HepG2 (cell line): ENCODE measurements around the gene ATG4D. TPM values are rescaled to one million over a fixed set of nuclear protein-coding genes. Genes with fewer than 3 reads are reported as not detected.

Experiments
- ATAC-seq: fragments of 200-7000 bp; cut with Tn5 transposase; 3 replicates; pipeline ENCODE4 v1.9.1; 2020; ENCODE audit warnings: mild to moderate bottlenecking, moderate library complexity
- BruUV-seq: library from RNA; stranded (reverse); fragments of 400-500 nt; replicated peaks from 2 replicates; lab custom pipeline; 2021; lab: Mats Ljungman, UMichigan
- CTCF ChIA-PET: fragments of 300-600 bp; formaldehyde crosslinking; extraction: SDS; loops from one replicate; lab custom pipeline; 2021; ENCODE audit warnings: low total read pairs, inconsistent platforms, low intra/inter-chr PET ratio; lab: Yijun Ruan, JAX
- POLR2A ChIA-PET: fragments of 350-600 bp; sonication (Branson Sonifier 250); formaldehyde crosslinking; loops from one replicate; lab custom pipeline; 2020; ENCODE audit warnings: antibody characterized with exemption, inconsistent platforms; lab: Yijun Ruan, JAX
- DNase-seq: peaks from one replicate; pipeline ENCODE4 v3.0.0-alpha.2; 2015; ENCODE audit warnings: low spot score
- FAIRE-seq: peaks from 3 replicates; lab custom pipeline; 2011; peaks lifted over from hg19 to GRCh38; lab: Jason Lieb, UNC
- H2AFZ ChIP-seq: one replicate; pipeline ENCODE4 v1.6.1; 2011; ENCODE audit warnings: low read length, inconsistent platforms
- H3K27ac ChIP-seq: fragments of 300-600 bp; 3 replicates; pipeline ENCODE4 v1.8.0; 2011; ENCODE audit warnings: mixed run types, mild to moderate bottlenecking, mixed read lengths, low read length, inconsistent platforms; ENCODE audit not compliant: insufficient read depth; ENCODE audit errors: extremely low read length
- H3K27me3 ChIP-seq, 2 experiments: fragments of 200-600 bp in 1 of 2; 2 replicates in 1 of 2; 3 replicates in 1 of 2; pipeline versions ENCODE4 v1.6.0 to v1.8.0; 2011; ENCODE audit warnings: low read length in 2 of 2, mild to moderate bottlenecking in 2 of 2, moderate library complexity in 2 of 2, inconsistent platforms in 1 of 2; ENCODE audit not compliant: insufficient read depth in 2 of 2, control insufficient read depth in 1 of 2
- H3K36me3 ChIP-seq, 2 experiments: fragments of 200-600 bp in 1 of 2; replicated peaks in 1 of 2; 2 replicates in 1 of 2; 3 replicates in 1 of 2; pipeline versions ENCODE4 v1.5.1 to v1.8.0; 2011; ENCODE audit warnings: low read length in 2 of 2, inconsistent platforms in 1 of 2; ENCODE audit not compliant: insufficient read depth in 2 of 2, control insufficient read depth in 1 of 2
- H3K4me1 ChIP-seq: 2 replicates; pipeline ENCODE4 v1.5.1; 2012; ENCODE audit warnings: low read length, inconsistent platforms; ENCODE audit not compliant: insufficient read depth
- H3K4me2 ChIP-seq: 2 replicates; pipeline ENCODE4 v1.6.0; 2011; ENCODE audit warnings: low read depth, low read length, inconsistent platforms
- H3K4me3 ChIP-seq, 3 experiments: fragments of 200-600 bp in 1 of 3; sonication (generic), shearing (Covaris generic) in 1 of 3; replicated peaks in 1 of 3; 2 replicates each; pipeline ENCODE4 v1.5.1; 2011 to 2016; ENCODE audit warnings: low read length in 3 of 3, inconsistent platforms in 2 of 3, low read depth in 2 of 3, mild to moderate bottlenecking in 2 of 3, control low read depth in 1 of 3, mixed read lengths in 1 of 3; ENCODE audit not compliant: insufficient read depth in 1 of 3
- H3K79me2 ChIP-seq: one replicate; pipeline ENCODE4 v1.6.1; 2011; ENCODE audit warnings: low read length, inconsistent platforms; ENCODE audit not compliant: insufficient read depth
- H3K9ac ChIP-seq: 2 replicates; pipeline ENCODE4 v1.6.0; 2011; ENCODE audit warnings: mild to moderate bottlenecking, low read depth, low read length, inconsistent platforms; ENCODE audit not compliant: insufficient read depth
- H3K9me3 ChIP-seq: 2 replicates; pipeline ENCODE4 v1.5.1; 2012; ENCODE audit warnings: mild to moderate bottlenecking, low read length
- H4K20me1 ChIP-seq: 2 replicates; pipeline ENCODE4 v1.6.0; 2011; ENCODE audit warnings: inconsistent platforms, mild to moderate bottlenecking, low read length, moderate library complexity; ENCODE audit not compliant: insufficient read depth
- CBFB ChIP-seq: sonication (generic); formaldehyde crosslinking; IDR thresholded peaks from 2 replicates; pipeline ENCODE4 v1.4.0; 2020; ENCODE audit warnings: missing genetic modification reagents
- HOXA7 ChIP-seq: sonication (generic); formaldehyde crosslinking; IDR thresholded peaks from 2 replicates; pipeline ENCODE4 v1.8.1; 2022; ENCODE audit warnings: mild to moderate bottlenecking, missing genetic modification reagents, moderate library complexity
- MEIS2 ChIP-seq: sonication (generic); formaldehyde crosslinking; IDR thresholded peaks from 2 replicates; pipeline ENCODE4 v1.9.0; 2021; ENCODE audit warnings: mild to moderate bottlenecking, missing genetic modification reagents
- NFKB2 ChIP-seq: sonication (generic); formaldehyde crosslinking; IDR thresholded peaks from 2 replicates; pipeline ENCODE4 v1.4.0; 2020; ENCODE audit warnings: missing genetic modification reagents, borderline replicate concordance
- RBM22 ChIP-seq: fragments of 200-400 bp; formaldehyde crosslinking; optimal IDR thresholded peaks from 2 replicates; pipeline ENCODE3; 2017; ENCODE audit warnings: mild to moderate bottlenecking, low read length, moderate library complexity
- SCMH1 ChIP-seq: sonication (generic); formaldehyde crosslinking; IDR thresholded peaks from 2 replicates; pipeline ENCODE4 v1.9.0; 2021; ENCODE audit warnings: missing genetic modification reagents, mild to moderate bottlenecking, borderline replicate concordance
- ZNF121 ChIP-seq: sonication (generic); formaldehyde crosslinking; IDR thresholded peaks from 2 replicates; pipeline ENCODE4 v1.5.0; 2020; ENCODE audit warnings: mild to moderate bottlenecking, missing genetic modification reagents
- ZNF256 ChIP-seq: sonication (generic); formaldehyde crosslinking; conservative IDR thresholded peaks from 2 replicates; pipeline ENCODE4 v1.4.0; 2020; ENCODE audit warnings: missing genetic modification reagents
- ZNF776 ChIP-seq: sonication (generic); formaldehyde crosslinking; IDR thresholded peaks from 2 replicates; pipeline ENCODE4 v1.4.0; 2020; ENCODE audit warnings: mild to moderate bottlenecking, missing genetic modification reagents
- WGBS: methylation state at CpG from one replicate; pipeline ENCODE4 v1.1.6; 2017; ENCODE audit warnings: low lambda C conversion rate; 5-methylcytosine and 5-hydroxymethylcytosine counted together
- in situ Hi-C: cut with HindIII; loops from 2 replicates; pipeline ENCODE4 v1.10.0; 2017; ENCODE audit warnings: low pct_unique_long_range_greater_than_20kb; ENCODE audit not compliant: extremely low pct_ligation_motif_present
- intact Hi-C: fragments of 100-400 bp; cut with micrococcal nuclease; formaldehyde crosslinking; loops from one replicate; pipeline ENCODE4 v1.10.0; 2022; ENCODE audit not compliant: unreplicated experiment
- polyA plus RNA-seq, 8 experiments: library from polyadenylated mRNA; depleted of rRNA in 3 of 8; stranded (reverse) in 7 of 8; unstranded in 1 of 8; fragments of >200 nt; fragmentation: Illumina TruSeq in 4 of 8; extraction: Trizol in 4 of 8; gene quantifications; 2 replicates each; pipeline versions ENCODE4 v1.2.1 to v1.2.3, GENCODE V29; 2011 to 2016; ENCODE audit warnings: low read depth in 4 of 8, missing spikeins in 1 of 8, mixed read lengths in 1 of 8; ENCODE audit not compliant: insufficient read depth in 1 of 8
- total RNA-seq, 5 experiments: library from RNA; depleted of rRNA; stranded (reverse); fragments of >200 nt; fragmentation: Illumina TruSeq; extraction: Trizol; gene quantifications; 2 replicates each; pipeline ENCODE4 v1.2.3, GENCODE V29; 2016; ENCODE audit warnings: low read depth in 1 of 5
- TF ChIP-seq, protein P1 (sequence below): sonication (generic); formaldehyde crosslinking; IDR thresholded peaks from 2 replicates; pipeline ENCODE4 v1.4.0; 2020; ENCODE audit warnings: missing genetic modification reagents, borderline replicate concordance
- TF ChIP-seq, protein P2 (sequence below): sonication (generic); formaldehyde crosslinking; IDR thresholded peaks from 2 replicates; pipeline ENCODE4 v1.5.1; 2020; ENCODE audit warnings: missing genetic modification reagents, mild to moderate bottlenecking, borderline replicate concordance
- TF ChIP-seq, protein P3 (sequence below): sonication (generic); formaldehyde crosslinking; IDR thresholded peaks from 2 replicates; pipeline ENCODE4 v1.4.0; 2020; ENCODE audit warnings: mild to moderate bottlenecking, missing genetic modification reagents
- TF ChIP-seq, protein P4 (sequence below): sonication (generic); formaldehyde crosslinking; IDR thresholded peaks from 2 replicates; pipeline ENCODE4 v1.4.0; 2020; ENCODE audit warnings: missing genetic modification reagents

The ATG4D gene
- total and polyA plus RNA-seq, 2 of the 13 experiments (the other 11 are each of a cell fraction or from before 2014, with no cell fraction given) = 17.8 to 19.0 TPM

DNA sequence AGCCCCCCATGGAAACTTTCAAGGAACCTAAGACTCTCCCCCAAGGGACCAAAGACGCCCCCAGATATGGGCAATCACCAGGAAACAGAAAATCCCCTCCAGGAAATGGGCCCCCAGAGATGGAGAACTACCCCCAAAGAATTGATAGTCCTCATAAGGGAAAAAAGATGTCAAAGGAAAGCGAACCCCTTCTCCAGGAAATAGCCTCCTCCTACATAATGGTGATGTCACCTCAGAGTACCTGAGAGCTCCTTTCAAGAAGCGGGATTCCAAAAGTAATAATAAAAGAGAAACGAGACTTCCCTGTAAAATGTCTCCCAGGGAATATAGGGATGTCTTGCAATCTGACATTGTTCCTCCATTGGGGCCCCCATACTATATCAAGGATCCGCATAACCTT, 24.0 kb downstream of the ATG4D start (continued):
- TF ChIP-seq SCMH1 (CRISPR knock-in tag) = no peak
- no peak for TF ChIP-seq RBM22

DNA sequence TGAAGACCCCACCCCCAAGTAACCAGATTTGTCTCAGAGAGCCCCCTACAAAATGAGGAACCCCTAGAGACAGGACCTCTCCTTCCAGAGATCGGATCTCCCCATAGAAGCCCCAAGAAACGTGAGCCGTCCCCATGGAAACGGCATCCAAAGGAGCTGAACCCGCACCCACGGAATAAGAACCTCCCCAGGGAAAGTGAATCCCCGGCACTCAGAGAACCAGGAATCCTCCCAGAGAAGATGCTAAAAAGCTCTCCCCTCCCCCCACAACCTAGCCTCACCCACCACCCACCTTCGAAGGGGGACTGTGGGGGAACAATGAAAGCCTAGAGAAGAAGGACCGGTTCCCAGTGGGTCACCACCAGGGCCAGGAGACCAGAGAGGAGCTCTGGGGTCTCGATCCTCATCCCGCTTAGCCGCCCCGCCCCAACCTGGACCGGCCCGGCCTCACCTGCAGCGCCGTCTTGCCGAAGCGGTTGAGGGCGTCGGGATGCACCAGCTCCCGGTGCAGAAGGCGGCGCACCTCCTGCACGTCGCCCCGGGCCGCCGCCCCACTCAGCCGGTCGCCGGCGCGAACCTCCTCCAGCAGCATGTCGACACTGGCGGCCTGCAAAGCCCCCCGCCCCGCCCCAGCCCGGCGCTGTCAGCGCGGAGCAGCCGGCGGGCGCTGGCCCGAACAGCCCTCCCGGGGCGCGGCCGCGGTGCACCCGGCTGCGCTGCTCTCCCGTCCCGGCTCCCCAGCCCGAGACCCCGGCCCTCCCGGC, 24.5 kb downstream of the ATG4D start:
- peak overlapping the region; percentile 59 to 85 (median 82) for H3K4me3 ChIP-seq
- no peaks in the 10 kb centered on the region for H4K20me1 ChIP-seq
- BruUV-seq = no TSS peak
- peak overlapping the region; percentile 80 for H3K4me2 ChIP-seq
- H3K36me3 ChIP-seq = no peaks in the 10 kb centered on the region; a peak in 1 of 5 replicates
- H3K9ac ChIP-seq = peak overlapping the region; percentile 70
- intact Hi-C loops (no loop called here), in situ Hi-C loops (no loop called here)
- no peak overlapping the region for H2AFZ ChIP-seq
- H3K27me3 ChIP-seq = no peaks in the 10 kb centered on the region
- DNase-seq (no peak), ATAC-seq (no peak), FAIRE-seq (no peak)
- peaks cover 54% of the 10 kb centered on the region for H3K4me1 ChIP-seq
- H3K9me3 ChIP-seq = no peaks in the 10 kb centered on the region
- POLR2A ChIA-PET = interaction anchor here (0.7 kb wide), 1 partner anchor 9 kb away, joined by 4 read pairs; no protein-coding TSS in a partner anchor
- 18% methylated on average over 7 of the region's 58 CpGs for WGBS
- CTCF ChIA-PET = no interaction called here
- no peak overlapping the region for H3K27ac ChIP-seq
- peaks cover 10% of the 10 kb centered on the region for H3K79me2 ChIP-seq
- TF ChIP-seq CBFB (no peak), ZNF256 (no peak), ZNF776 (0 out of 2 replicates have a peak, but pooled peaks have one; percentile 5), NFKB2 (CRISPR knock-in tag) (peak; percentile 2; the same call in 1 of the 2 replicates), HOXA7 (CRISPR knock-in tag) (no peak), ZNF121 (CRISPR knock-in tag) (0 out of 2 replicates have a peak, but pooled peaks have one; percentile 11), MEIS2 (CRISPR knock-in tag) (0 out of 2 replicates have a peak, but pooled peaks have one; percentile 5)
- TF ChIP-seq, protein P1, sequence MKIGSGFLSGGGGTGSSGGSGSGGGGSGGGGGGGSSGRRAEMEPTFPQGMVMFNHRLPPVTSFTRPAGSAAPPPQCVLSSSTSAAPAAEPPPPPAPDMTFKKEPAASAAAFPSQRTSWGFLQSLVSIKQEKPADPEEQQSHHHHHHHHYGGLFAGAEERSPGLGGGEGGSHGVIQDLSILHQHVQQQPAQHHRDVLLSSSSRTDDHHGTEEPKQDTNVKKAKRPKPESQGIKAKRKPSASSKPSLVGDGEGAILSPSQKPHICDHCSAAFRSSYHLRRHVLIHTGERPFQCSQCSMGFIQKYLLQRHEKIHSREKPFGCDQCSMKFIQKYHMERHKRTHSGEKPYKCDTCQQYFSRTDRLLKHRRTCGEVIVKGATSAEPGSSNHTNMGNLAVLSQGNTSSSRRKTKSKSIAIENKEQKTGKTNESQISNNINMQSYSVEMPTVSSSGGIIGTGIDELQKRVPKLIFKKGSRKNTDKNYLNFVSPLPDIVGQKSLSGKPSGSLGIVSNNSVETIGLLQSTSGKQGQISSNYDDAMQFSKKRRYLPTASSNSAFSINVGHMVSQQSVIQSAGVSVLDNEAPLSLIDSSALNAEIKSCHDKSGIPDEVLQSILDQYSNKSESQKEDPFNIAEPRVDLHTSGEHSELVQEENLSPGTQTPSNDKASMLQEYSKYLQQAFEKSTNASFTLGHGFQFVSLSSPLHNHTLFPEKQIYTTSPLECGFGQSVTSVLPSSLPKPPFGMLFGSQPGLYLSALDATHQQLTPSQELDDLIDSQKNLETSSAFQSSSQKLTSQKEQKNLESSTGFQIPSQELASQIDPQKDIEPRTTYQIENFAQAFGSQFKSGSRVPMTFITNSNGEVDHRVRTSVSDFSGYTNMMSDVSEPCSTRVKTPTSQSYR = no peak
- TF ChIP-seq, protein P2, sequence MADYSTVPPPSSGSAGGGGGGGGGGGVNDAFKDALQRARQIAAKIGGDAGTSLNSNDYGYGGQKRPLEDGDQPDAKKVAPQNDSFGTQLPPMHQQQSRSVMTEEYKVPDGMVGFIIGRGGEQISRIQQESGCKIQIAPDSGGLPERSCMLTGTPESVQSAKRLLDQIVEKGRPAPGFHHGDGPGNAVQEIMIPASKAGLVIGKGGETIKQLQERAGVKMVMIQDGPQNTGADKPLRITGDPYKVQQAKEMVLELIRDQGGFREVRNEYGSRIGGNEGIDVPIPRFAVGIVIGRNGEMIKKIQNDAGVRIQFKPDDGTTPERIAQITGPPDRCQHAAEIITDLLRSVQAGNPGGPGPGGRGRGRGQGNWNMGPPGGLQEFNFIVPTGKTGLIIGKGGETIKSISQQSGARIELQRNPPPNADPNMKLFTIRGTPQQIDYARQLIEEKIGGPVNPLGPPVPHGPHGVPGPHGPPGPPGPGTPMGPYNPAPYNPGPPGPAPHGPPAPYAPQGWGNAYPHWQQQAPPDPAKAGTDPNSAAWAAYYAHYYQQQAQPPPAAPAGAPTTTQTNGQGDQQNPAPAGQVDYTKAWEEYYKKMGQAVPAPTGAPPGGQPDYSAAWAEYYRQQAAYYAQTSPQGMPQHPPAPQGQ (CRISPR knock-in tag) = no peak
- TF ChIP-seq, protein P3, sequence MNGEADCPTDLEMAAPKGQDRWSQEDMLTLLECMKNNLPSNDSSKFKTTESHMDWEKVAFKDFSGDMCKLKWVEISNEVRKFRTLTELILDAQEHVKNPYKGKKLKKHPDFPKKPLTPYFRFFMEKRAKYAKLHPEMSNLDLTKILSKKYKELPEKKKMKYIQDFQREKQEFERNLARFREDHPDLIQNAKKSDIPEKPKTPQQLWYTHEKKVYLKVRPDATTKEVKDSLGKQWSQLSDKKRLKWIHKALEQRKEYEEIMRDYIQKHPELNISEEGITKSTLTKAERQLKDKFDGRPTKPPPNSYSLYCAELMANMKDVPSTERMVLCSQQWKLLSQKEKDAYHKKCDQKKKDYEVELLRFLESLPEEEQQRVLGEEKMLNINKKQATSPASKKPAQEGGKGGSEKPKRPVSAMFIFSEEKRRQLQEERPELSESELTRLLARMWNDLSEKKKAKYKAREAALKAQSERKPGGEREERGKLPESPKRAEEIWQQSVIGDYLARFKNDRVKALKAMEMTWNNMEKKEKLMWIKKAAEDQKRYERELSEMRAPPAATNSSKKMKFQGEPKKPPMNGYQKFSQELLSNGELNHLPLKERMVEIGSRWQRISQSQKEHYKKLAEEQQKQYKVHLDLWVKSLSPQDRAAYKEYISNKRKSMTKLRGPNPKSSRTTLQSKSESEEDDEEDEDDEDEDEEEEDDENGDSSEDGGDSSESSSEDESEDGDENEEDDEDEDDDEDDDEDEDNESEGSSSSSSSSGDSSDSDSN (CRISPR knock-in tag) = peak; percentile 44; the same call in 1 of the 2 replicates
- TF ChIP-seq, protein P4, sequence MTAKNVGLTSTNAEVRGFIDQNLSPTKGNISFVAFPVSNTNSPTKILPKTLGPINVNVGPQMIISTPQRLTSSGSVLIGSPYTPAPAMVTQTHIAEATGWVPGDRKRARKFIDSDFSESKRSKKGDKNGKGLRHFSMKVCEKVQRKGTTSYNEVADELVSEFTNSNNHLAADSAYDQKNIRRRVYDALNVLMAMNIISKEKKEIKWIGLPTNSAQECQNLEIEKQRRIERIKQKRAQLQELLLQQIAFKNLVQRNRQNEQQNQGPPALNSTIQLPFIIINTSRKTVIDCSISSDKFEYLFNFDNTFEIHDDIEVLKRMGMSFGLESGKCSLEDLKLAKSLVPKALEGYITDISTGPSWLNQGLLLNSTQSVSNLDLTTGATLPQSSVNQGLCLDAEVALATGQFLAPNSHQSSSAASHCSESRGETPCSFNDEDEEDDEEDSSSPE (CRISPR knock-in tag) = no peak
